WTC11 (cell line): Measurements from ENCODE around the gene NFKBIE.

ENCODE experiments used
- USF1 ChIP-seq: sonication (generic); formaldehyde crosslinking; IDR thresholded peaks from 2 replicates; pipeline ENCODE4 v1.8.0; 2022; ENCODE audit warnings: mild to moderate bottlenecking, missing genetic modification reagents
- TF ChIP-seq, protein P1 (sequence below): fragments of 200-600 bp; IDR thresholded peaks from 2 replicates; pipeline ENCODE4 v1.8.0; 2022; ENCODE audit warnings: antibody characterized with exemption

DNA sequence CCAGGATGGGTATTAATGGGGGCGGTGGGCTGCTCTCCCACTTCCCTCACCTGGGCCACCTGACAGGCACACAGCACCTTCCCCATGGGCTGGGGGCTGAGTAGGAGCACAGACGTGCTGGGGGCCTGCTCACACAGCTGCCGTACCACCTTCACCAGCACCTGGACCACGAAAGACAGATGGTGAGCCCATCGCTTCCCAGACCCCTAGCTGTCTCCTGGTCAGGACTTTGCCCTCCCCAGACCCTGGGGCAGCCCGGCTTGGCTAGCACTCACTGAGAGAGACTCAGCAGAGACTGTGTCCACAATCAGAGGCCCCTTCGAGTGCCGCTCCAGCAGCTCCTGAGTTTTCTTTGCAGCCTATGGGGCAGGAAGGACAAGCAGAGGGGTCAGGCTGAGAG lies 35.8 kb upstream of the NFKBIE start:
- TF ChIP-seq USF1 (CRISPR knock-in tag): no peak
- TF ChIP-seq, protein P1, sequence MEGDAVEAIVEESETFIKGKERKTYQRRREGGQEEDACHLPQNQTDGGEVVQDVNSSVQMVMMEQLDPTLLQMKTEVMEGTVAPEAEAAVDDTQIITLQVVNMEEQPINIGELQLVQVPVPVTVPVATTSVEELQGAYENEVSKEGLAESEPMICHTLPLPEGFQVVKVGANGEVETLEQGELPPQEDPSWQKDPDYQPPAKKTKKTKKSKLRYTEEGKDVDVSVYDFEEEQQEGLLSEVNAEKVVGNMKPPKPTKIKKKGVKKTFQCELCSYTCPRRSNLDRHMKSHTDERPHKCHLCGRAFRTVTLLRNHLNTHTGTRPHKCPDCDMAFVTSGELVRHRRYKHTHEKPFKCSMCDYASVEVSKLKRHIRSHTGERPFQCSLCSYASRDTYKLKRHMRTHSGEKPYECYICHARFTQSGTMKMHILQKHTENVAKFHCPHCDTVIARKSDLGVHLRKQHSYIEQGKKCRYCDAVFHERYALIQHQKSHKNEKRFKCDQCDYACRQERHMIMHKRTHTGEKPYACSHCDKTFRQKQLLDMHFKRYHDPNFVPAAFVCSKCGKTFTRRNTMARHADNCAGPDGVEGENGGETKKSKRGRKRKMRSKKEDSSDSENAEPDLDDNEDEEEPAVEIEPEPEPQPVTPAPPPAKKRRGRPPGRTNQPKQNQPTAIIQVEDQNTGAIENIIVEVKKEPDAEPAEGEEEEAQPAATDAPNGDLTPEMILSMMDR: no peak
